Trophoblast cell (in vitro differentiated cells and primary cell): ENCODE results near the gene CNGA2.

Experiments
- DNase-seq, 2 donors: peaks; one replicate each; pipeline ENCODE4 v3.0.0-alpha.2; 2016
- H2AFZ ChIP-seq: 2 replicates; pipeline ENCODE4 v1.6.1; 2013; ENCODE audit warnings: low read length, moderate library complexity, mild to moderate bottlenecking; ENCODE audit not compliant: insufficient read depth, poor library complexity
- H2AK5ac ChIP-seq: 2 replicates; pipeline ENCODE4 v1.6.1; 2013; ENCODE audit warnings: mild to moderate bottlenecking, low read length
- H2BK120ac ChIP-seq: 2 replicates; pipeline ENCODE4 v1.6.1; 2013; ENCODE audit warnings: low read length, mild to moderate bottlenecking, moderate library complexity; ENCODE audit not compliant: insufficient read depth, poor library complexity
- H2BK12ac ChIP-seq: 2 replicates; pipeline ENCODE4 v1.6.1; 2013; ENCODE audit warnings: mild to moderate bottlenecking, low read length, moderate library complexity
- H2BK5ac ChIP-seq: 2 replicates; pipeline ENCODE4 v1.6.1; 2013; ENCODE audit warnings: low read length, low read depth, moderate library complexity, mild to moderate bottlenecking; ENCODE audit not compliant: poor library complexity
- H3K14ac ChIP-seq: 2 replicates; pipeline ENCODE4 v1.6.1; 2013; ENCODE audit warnings: mild to moderate bottlenecking, low read length
- H3K18ac ChIP-seq: 2 replicates; pipeline ENCODE4 v1.6.1; 2013; ENCODE audit warnings: mild to moderate bottlenecking, low read length
- H3K23ac ChIP-seq: 2 replicates; pipeline ENCODE4 v1.6.1; 2013; ENCODE audit warnings: low read length
- H3K27ac ChIP-seq: 2 replicates; pipeline ENCODE4 v1.5.1; 2013; ENCODE audit warnings: low read depth, mild to moderate bottlenecking, inconsistent platforms, low read length, moderate library complexity
- H3K27me3 ChIP-seq: 2 replicates; pipeline ENCODE4 v1.6.1; 2013; ENCODE audit warnings: inconsistent platforms, mild to moderate bottlenecking, low read length, moderate library complexity; ENCODE audit not compliant: insufficient read depth
- H3K36me3 ChIP-seq, 2 experiments: 1 replicate in 1 of 2; 2 replicates in 1 of 2; pipeline ENCODE4 v1.6.1; 2013; ENCODE audit warnings: low read length in 2 of 2, mild to moderate bottlenecking in 2 of 2, moderate library complexity in 1 of 2; ENCODE audit not compliant: insufficient read depth in 2 of 2, control insufficient read depth in 1 of 2
- H3K4ac ChIP-seq: 2 replicates; pipeline ENCODE4 v1.6.1; 2013; ENCODE audit warnings: low read depth, mild to moderate bottlenecking, low read length, moderate library complexity
- H3K4me1 ChIP-seq, 2 experiments: 1 replicate in 1 of 2; 2 replicates in 1 of 2; pipeline ENCODE4 v1.6.1; 2013; ENCODE audit warnings: low read length in 2 of 2, mild to moderate bottlenecking in 2 of 2, moderate library complexity in 1 of 2; ENCODE audit not compliant: insufficient read depth in 2 of 2, control insufficient read depth in 1 of 2
- H3K4me2 ChIP-seq: 2 replicates; pipeline ENCODE4 v1.6.1; 2013; ENCODE audit warnings: inconsistent platforms, mild to moderate bottlenecking, low read length, moderate library complexity
- H3K4me3 ChIP-seq: 2 replicates; pipeline ENCODE4 v1.5.1; 2013; ENCODE audit warnings: mild to moderate bottlenecking, low read depth, low read length, inconsistent platforms
- H3K79me1 ChIP-seq: one replicate; pipeline ENCODE4 v1.6.1; 2013; ENCODE audit warnings: low read length
- H3K79me2 ChIP-seq: 2 replicates; pipeline ENCODE4 v1.6.1; 2013; ENCODE audit warnings: low read length, mild to moderate bottlenecking; ENCODE audit not compliant: control insufficient read depth, insufficient read depth, poor library complexity
- H3K9ac ChIP-seq: 2 replicates; pipeline ENCODE4 v1.6.1; 2013; ENCODE audit warnings: mild to moderate bottlenecking, low read length
- H3K9me3 ChIP-seq: 2 replicates; pipeline ENCODE4 v1.6.1; 2013; ENCODE audit warnings: low read depth, mild to moderate bottlenecking, control low read depth, inconsistent platforms, low read length; ENCODE audit not compliant: insufficient read depth
- H4K12ac ChIP-seq: 2 replicates; pipeline ENCODE4 v1.6.1; 2013; ENCODE audit warnings: low read depth, mild to moderate bottlenecking, low read length, moderate library complexity
- H4K8ac ChIP-seq: 2 replicates; pipeline ENCODE4 v1.6.1; 2013; ENCODE audit warnings: low read depth, mild to moderate bottlenecking, low read length, moderate library complexity
- H4K91ac ChIP-seq: one replicate; pipeline ENCODE4 v1.6.1; 2013; ENCODE audit warnings: low read depth, mild to moderate bottlenecking, low read length, moderate library complexity
- whole genome bisulfite sequencing: extraction: QIAGEN DNeasy Blood & Tissue Kit; methylation state at CpG from one replicate; pipeline ENCODE4 v1.1.7; 2013; ENCODE audit warnings: missing lambda C conversion rate; ENCODE audit not compliant: insufficient read length, insufficient coverage; ENCODE audit errors: extremely low coverage; 5-methylcytosine and 5-hydroxymethylcytosine counted together

Gene CNGA2

DNA sequence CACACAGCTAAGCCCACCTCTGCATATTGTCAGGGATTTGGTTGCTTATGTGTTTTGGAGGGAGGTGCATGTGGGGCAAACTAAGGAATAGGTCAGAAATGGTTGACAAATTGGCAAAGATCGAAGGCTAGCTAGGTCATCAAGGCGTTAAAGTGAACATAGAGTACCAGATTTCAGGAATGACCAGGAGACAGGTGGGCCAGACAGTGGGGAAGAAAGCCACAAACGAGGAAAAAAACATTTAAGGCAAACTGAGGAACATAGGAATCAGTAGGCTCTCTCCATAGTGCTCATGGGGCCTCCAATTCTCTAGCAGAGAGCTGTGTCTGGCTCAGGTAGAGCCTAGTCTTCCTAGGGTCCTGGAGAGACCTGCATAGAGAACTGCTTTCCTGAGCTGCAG, 57.4 kb downstream of the CNGA2 start:
- H2BK12ac ChIP-seq: no peak overlapping the region
- no peaks in the 10 kb centered on the region for H3K79me2 ChIP-seq
- H2AFZ ChIP-seq: no peak overlapping the region
- no peak overlapping the region for H4K12ac ChIP-seq
- H3K4me1 ChIP-seq: no peaks in the 10 kb centered on the region
- H2AK5ac ChIP-seq: no peak overlapping the region
- no peak overlapping the region for H3K4me3 ChIP-seq
- no peak overlapping the region for H3K23ac ChIP-seq
- H3K4me2 ChIP-seq: no peak overlapping the region
- no peaks in the 10 kb centered on the region for H3K36me3 ChIP-seq
- no peak overlapping the region for H2BK120ac ChIP-seq
- no peak overlapping the region for H2BK5ac ChIP-seq
- H3K27me3 ChIP-seq: no peaks in the 10 kb centered on the region
- H3K18ac ChIP-seq: no peak overlapping the region
- H3K14ac ChIP-seq: no peak overlapping the region
- H3K4ac ChIP-seq: no peak overlapping the region
- no peaks in the 10 kb centered on the region for H3K79me1 ChIP-seq
- no peaks in the 10 kb centered on the region for H3K9me3 ChIP-seq
- H4K8ac ChIP-seq: no peak overlapping the region
- no peak overlapping the region for H3K9ac ChIP-seq
- no CpG with 5 or more reads among the region's 3 CpGs for WGBS
- DNase-seq: no peak
- no peak overlapping the region for H3K27ac ChIP-seq
- H4K91ac ChIP-seq: no peak overlapping the region

DNA sequence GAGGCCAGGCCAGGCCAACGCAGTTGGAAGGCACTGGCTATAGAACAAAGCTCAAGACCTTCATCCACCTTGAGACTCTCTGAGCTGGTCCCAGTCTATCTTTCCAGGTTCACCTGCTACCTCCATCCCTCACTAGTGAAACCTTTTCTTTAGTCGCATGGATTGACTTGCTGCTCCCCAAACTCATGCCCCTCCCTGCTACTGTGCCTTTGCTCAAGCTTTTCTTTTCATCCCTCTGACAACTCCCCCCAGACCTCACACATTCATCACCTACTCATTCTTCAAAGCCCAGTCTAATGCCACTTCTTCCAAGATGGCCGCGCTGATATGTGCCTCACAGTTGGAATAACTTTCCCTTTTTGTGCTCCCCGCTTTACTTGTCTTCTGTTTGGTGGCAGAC, 58.0 kb downstream of the CNGA2 start:
- H3K79me2 ChIP-seq: no peaks in the 10 kb centered on the region
- H3K79me1 ChIP-seq: no peaks in the 10 kb centered on the region
- no peak overlapping the region for H2AK5ac ChIP-seq
- H2AFZ ChIP-seq: no peak overlapping the region
- no peak overlapping the region for H3K27ac ChIP-seq
- H3K23ac ChIP-seq: no peak overlapping the region
- no peaks in the 10 kb centered on the region for H3K27me3 ChIP-seq
- H2BK5ac ChIP-seq: no peak overlapping the region
- no peak overlapping the region for H4K12ac ChIP-seq
- DNase-seq: no peak
- H3K9ac ChIP-seq: no peak overlapping the region
- H3K14ac ChIP-seq: no peak overlapping the region
- no peak overlapping the region for H3K18ac ChIP-seq
- no peak overlapping the region for H3K4me2 ChIP-seq
- no CpG with 5 or more reads among the region's 5 CpGs for WGBS
- no peak overlapping the region for H3K4ac ChIP-seq
- H4K91ac ChIP-seq: no peak overlapping the region
- H3K4me1 ChIP-seq: no peaks in the 10 kb centered on the region
- H4K8ac ChIP-seq: no peak overlapping the region
- H3K9me3 ChIP-seq: no peaks in the 10 kb centered on the region
- no peak overlapping the region for H2BK12ac ChIP-seq
- no peaks in the 10 kb centered on the region for H3K36me3 ChIP-seq
- no peak overlapping the region for H3K4me3 ChIP-seq
- H2BK120ac ChIP-seq: no peak overlapping the region

GRCh38 chrX:151793886-151794285, 59.3 kb downstream of the CNGA2 start:
- Histone ChIP-seq H3K36me3 (no peaks in the 10 kb centered on the region), H3K4ac (no peak overlapping the region), H3K23ac (no peak overlapping the region), H3K79me2 (no peaks in the 10 kb centered on the region), H2AFZ (no peak overlapping the region), H2BK120ac (no peak overlapping the region), H3K4me1 (no peaks in the 10 kb centered on the region), H2AK5ac (no peak overlapping the region), H3K18ac (no peak overlapping the region), H3K4me3 (no peak overlapping the region), H3K27ac (no peak overlapping the region), H2BK12ac (no peak overlapping the region), H3K79me1 (no peaks in the 10 kb centered on the region), H4K91ac (no peak overlapping the region), H3K4me2 (no peak overlapping the region), H3K9ac (no peak overlapping the region), H3K9me3 (no peaks in the 10 kb centered on the region), H4K12ac (no peak overlapping the region), H3K14ac (no peak overlapping the region), H2BK5ac (no peak overlapping the region), H4K8ac (no peak overlapping the region), H3K27me3 (no peaks in the 10 kb centered on the region)
- DNase-seq: no peak
- WGBS: no CpG with 5 or more reads among the region's 3 CpGs
